Central memory CD8-positive, alpha-beta T cell (primary cell): Measurements from ENCODE around the gene MAP2K5.

Source experiments
- ATAC-seq: fragments of 150-1000 bp; cut with Tn5 transposase; replicated peaks from 2 replicates; pipeline ENCODE4 v1.10.0; 2022; ENCODE audit warnings: mild to moderate bottlenecking, moderate FRiP score, moderate number of reproducible peaks; ENCODE audit not compliant: poor library complexity, severe bottlenecking; ENCODE audit errors: extremely low read depth
- DNase-seq, 2 donors: peaks; one replicate each; pipeline ENCODE4 v3.0.0; 2021; ENCODE audit warnings: low spot score in 2 of 2
- H3K27ac Mint-ChIP-seq: one replicate; pipeline ENCODE4 v1.8.0; 2022; ENCODE audit warnings: low read depth, mild to moderate bottlenecking, moderate library complexity, mixed read lengths
- H3K27me3 Mint-ChIP-seq: one replicate; pipeline ENCODE4 v1.8.0; 2022; ENCODE audit warnings: mixed read lengths
- H3K36me3 Mint-ChIP-seq: one replicate; pipeline ENCODE4 v1.8.0; 2022; ENCODE audit warnings: mild to moderate bottlenecking, moderate library complexity, mixed read lengths; ENCODE audit not compliant: insufficient read depth
- H3K4me1 Mint-ChIP-seq: one replicate; pipeline ENCODE4 v1.8.0; 2022; ENCODE audit warnings: mixed read lengths
- H3K4me3 Mint-ChIP-seq: one replicate; pipeline ENCODE4 v1.8.0; 2022; ENCODE audit warnings: mild to moderate bottlenecking, moderate library complexity, mixed read lengths
- H3K9me3 Mint-ChIP-seq: one replicate; pipeline ENCODE4 v1.8.0; 2022; ENCODE audit warnings: mixed read lengths

MAP2K5 gene

GRCh38 chr15:67680641-67681040, 138.1 kb downstream of the MAP2K5 start:
- peaks cover 2% of the 10 kb centered on the region for H3K36me3 Mint-ChIP-seq
- no peak overlapping the region for H3K27ac Mint-ChIP-seq
- no peaks in the 10 kb centered on the region for H3K27me3 Mint-ChIP-seq
- DNase-seq (no peak), ATAC-seq (no peak)
- no peak overlapping the region for H3K4me3 Mint-ChIP-seq
- H3K4me1 Mint-ChIP-seq = no peaks in the 10 kb centered on the region
- no peaks in the 10 kb centered on the region for H3K9me3 Mint-ChIP-seq

- Mint-ChIP-seq H3K27ac (no peak overlapping the region), H3K4me1 (no peaks in the 10 kb centered on the region)
- DNase-seq = no peak
These were observed 142.6 kb downstream of the MAP2K5 start for GRCh38 chr15:67685008-67685599.

GRCh38 chr15:67685716-67686115, 143.2 kb downstream of the MAP2K5 start:
- Mint-ChIP-seq H3K4me3 (no peak overlapping the region), H3K9me3 (no peaks in the 10 kb centered on the region), H3K4me1 (no peaks in the 10 kb centered on the region), H3K36me3 (peaks cover 2% of the 10 kb centered on the region), H3K27me3 (no peaks in the 10 kb centered on the region), H3K27ac (no peak overlapping the region)
- ATAC-seq (no peak), DNase-seq (no peak)

More at GRCh38 chr15:67685008-67685599, 142.6 kb downstream of the MAP2K5 start:
- no peaks in the 10 kb centered on the region for H3K27me3 Mint-ChIP-seq
- H3K4me3 Mint-ChIP-seq = no peak overlapping the region
- peaks cover 2% of the 10 kb centered on the region for H3K36me3 Mint-ChIP-seq
- H3K9me3 Mint-ChIP-seq = no peaks in the 10 kb centered on the region
- ATAC-seq = no peak

- ATAC-seq (no peak), DNase-seq (no peak)
- Mint-ChIP-seq H3K4me1 (no peaks in the 10 kb centered on the region), H3K36me3 (no peaks in the 10 kb centered on the region), H3K27me3 (no peaks in the 10 kb centered on the region), H3K27ac (no peak overlapping the region), H3K4me3 (no peak overlapping the region), H3K9me3 (no peaks in the 10 kb centered on the region)
These were observed 148.4 kb downstream of the MAP2K5 start for GRCh38 chr15:67690936-67691335.

GRCh38 chr15:67691450-67691849, 148.9 kb downstream of the MAP2K5 start:
- ATAC-seq = no peak
- no peaks in the 10 kb centered on the region for H3K9me3 Mint-ChIP-seq
- H3K27ac Mint-ChIP-seq = no peak overlapping the region
- no peaks in the 10 kb centered on the region for H3K36me3 Mint-ChIP-seq
- no peaks in the 10 kb centered on the region for H3K27me3 Mint-ChIP-seq
- DNase-seq = no peak
- no peak overlapping the region for H3K4me3 Mint-ChIP-seq
- H3K4me1 Mint-ChIP-seq = no peaks in the 10 kb centered on the region

- no peaks in the 10 kb centered on the region for H3K4me1 Mint-ChIP-seq
These were observed 150.1 kb downstream of the MAP2K5 start for GRCh38 chr15:67692573-67692972.

GRCh38 chr15:67696087-67696486, 153.6 kb downstream of the MAP2K5 start:
- no peaks in the 10 kb centered on the region for H3K4me1 Mint-ChIP-seq
- H3K36me3 Mint-ChIP-seq = peaks cover 3% of the 10 kb centered on the region
- no peak overlapping the region for H3K27ac Mint-ChIP-seq
- no peak for ATAC-seq
- no peaks in the 10 kb centered on the region for H3K9me3 Mint-ChIP-seq
- no peak for DNase-seq
- H3K27me3 Mint-ChIP-seq = no peaks in the 10 kb centered on the region
- H3K4me3 Mint-ChIP-seq = no peak overlapping the region

More at GRCh38 chr15:67692573-67692972, 150.1 kb downstream of the MAP2K5 start:
- ATAC-seq = no peak
- Mint-ChIP-seq H3K27me3 (no peaks in the 10 kb centered on the region), H3K9me3 (no peaks in the 10 kb centered on the region), H3K4me3 (no peak overlapping the region), H3K36me3 (no peaks in the 10 kb centered on the region), H3K27ac (no peak overlapping the region)
- DNase-seq = no peak

GRCh38 chr15:67700023-67700422, 157.5 kb downstream of the MAP2K5 start:
- Mint-ChIP-seq H3K4me3 (no peak overlapping the region), H3K27ac (no peak overlapping the region), H3K27me3 (no peaks in the 10 kb centered on the region), H3K36me3 (peaks cover 4% of the 10 kb centered on the region), H3K9me3 (no peaks in the 10 kb centered on the region), H3K4me1 (no peaks in the 10 kb centered on the region)
- ATAC-seq (no peak), DNase-seq (no peak)

- H3K36me3 Mint-ChIP-seq = peaks cover 4% of the 10 kb centered on the region
- H3K27me3 Mint-ChIP-seq = no peaks in the 10 kb centered on the region
- ATAC-seq (no peak), DNase-seq (no peak)
- no peaks in the 10 kb centered on the region for H3K9me3 Mint-ChIP-seq
- H3K4me1 Mint-ChIP-seq = peaks cover 6% of the 10 kb centered on the region
- no peak overlapping the region for H3K27ac Mint-ChIP-seq
- H3K4me3 Mint-ChIP-seq = no peak overlapping the region
These were observed 159.2 kb downstream of the MAP2K5 start for GRCh38 chr15:67701669-67702068.

- no peak overlapping the region for H3K4me3 Mint-ChIP-seq
- no peaks in the 10 kb centered on the region for H3K27me3 Mint-ChIP-seq
These were observed 165.2 kb downstream of the MAP2K5 start for GRCh38 chr15:67707520-67708283.

GRCh38 chr15:67708500-67708899, 166.0 kb downstream of the MAP2K5 start:
- Mint-ChIP-seq H3K27ac (no peak overlapping the region), H3K36me3 (peaks cover 3% of the 10 kb centered on the region), H3K27me3 (no peaks in the 10 kb centered on the region), H3K4me1 (peaks cover 6% of the 10 kb centered on the region), H3K4me3 (no peak overlapping the region), H3K9me3 (no peaks in the 10 kb centered on the region)
- ATAC-seq (no peak), DNase-seq (no peak)

More at GRCh38 chr15:67707520-67708283, 165.2 kb downstream of the MAP2K5 start:
- Mint-ChIP-seq H3K4me1 (peaks cover 6% of the 10 kb centered on the region), H3K9me3 (no peaks in the 10 kb centered on the region), H3K36me3 (peaks cover 3% of the 10 kb centered on the region), H3K27ac (no peak overlapping the region)
- DNase-seq (no peak), ATAC-seq (no peak)

GRCh38 chr15:67715170-67715569, 172.7 kb downstream of the MAP2K5 start:
- H3K27ac Mint-ChIP-seq = no peak overlapping the region
- DNase-seq = no peak
- no peaks in the 10 kb centered on the region for H3K36me3 Mint-ChIP-seq
- no peak overlapping the region for H3K4me3 Mint-ChIP-seq
- ATAC-seq = no peak
- H3K9me3 Mint-ChIP-seq = no peaks in the 10 kb centered on the region
- H3K27me3 Mint-ChIP-seq = no peaks in the 10 kb centered on the region
- H3K4me1 Mint-ChIP-seq = no peaks in the 10 kb centered on the region

GRCh38 chr15:67716171-67716570, 173.7 kb downstream of the MAP2K5 start:
- H3K27ac Mint-ChIP-seq = no peak overlapping the region
- H3K4me1 Mint-ChIP-seq = no peaks in the 10 kb centered on the region
- no peak overlapping the region for H3K4me3 Mint-ChIP-seq
- DNase-seq (no peak), ATAC-seq (no peak)
- no peaks in the 10 kb centered on the region for H3K27me3 Mint-ChIP-seq
- no peaks in the 10 kb centered on the region for H3K9me3 Mint-ChIP-seq
- H3K36me3 Mint-ChIP-seq = no peaks in the 10 kb centered on the region
